KG1 (cell line): ENCODE measurements around the gene NT5DC3.
"Not testable (repeated sequence)": the region's sequence is repeated elsewhere in the genome, so short reads cannot be mapped to it uniquely, and the experiment has no call there.

ENCODE experiments used
- DNase-seq: peaks from one replicate; lab custom pipeline; 2025; lab: John Stamatoyannopoulos, UW

The NT5DC3 gene

GRCh38 chr12:103855896-103856657 is 15.0 kb upstream of the NT5DC3 start:
- DNase-seq = no peak

DNA sequence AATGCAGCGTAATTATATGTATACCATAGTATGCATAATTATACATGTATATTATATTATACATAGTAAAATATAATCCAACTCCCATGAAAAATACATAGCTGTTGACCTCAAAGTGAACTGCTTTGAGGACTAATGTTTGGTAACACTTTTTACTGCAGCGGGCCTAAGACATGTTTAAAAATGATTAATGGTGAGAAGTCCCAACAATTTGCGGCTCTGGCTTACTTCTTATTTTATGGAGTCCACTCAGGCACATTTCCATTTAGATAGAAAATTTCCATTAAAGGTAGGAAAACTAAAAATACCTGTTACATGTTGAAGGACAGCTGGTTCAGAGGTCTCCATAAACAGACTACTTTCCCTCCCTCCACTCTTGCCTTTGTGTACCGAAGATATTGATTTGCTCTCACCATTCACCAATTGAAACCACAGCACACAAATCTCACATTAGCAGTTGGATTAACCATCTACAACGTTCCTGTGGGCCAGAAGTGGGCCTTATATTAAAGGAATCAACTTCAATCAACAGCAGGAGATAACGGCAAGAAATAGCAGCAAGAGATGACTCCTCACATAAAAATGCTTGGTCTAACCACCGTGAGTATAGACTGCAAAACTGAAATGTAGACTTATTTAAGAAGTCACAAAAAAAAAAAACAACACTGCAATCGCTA is 14.1 kb upstream of the NT5DC3 start:
- no peak for DNase-seq

GRCh38 chr12:103854372-103854973 is 13.4 kb upstream of the NT5DC3 start:
- DNase-seq = no peak

DNA sequence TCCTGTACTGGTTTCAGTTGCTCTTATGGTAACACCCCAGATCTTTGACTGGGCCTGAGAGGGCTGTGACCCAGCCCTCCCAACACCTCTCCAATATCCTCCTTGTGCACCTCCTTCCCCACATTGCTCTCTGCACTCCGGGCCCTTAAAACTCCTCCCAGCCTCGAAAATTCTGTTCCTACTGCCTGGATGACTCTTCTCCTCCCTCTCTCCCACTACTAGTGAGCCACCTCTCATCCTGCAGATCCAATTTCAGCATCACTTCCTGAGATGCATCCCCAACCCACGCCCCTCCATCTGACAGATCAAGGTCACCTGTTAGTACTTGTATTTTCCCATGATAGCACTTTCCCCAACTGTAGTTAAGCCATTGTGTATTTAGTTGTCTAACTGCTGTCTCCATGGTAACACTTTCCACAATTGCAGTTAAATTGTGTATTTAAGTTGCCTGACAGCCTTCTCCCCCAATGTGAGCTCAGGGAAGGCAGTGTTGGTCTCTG is 11.5 kb upstream of the NT5DC3 start:
- no peak for DNase-seq

GRCh38 chr12:103851127-103851526 is 10.1 kb upstream of the NT5DC3 start:
- no peak for DNase-seq

DNA sequence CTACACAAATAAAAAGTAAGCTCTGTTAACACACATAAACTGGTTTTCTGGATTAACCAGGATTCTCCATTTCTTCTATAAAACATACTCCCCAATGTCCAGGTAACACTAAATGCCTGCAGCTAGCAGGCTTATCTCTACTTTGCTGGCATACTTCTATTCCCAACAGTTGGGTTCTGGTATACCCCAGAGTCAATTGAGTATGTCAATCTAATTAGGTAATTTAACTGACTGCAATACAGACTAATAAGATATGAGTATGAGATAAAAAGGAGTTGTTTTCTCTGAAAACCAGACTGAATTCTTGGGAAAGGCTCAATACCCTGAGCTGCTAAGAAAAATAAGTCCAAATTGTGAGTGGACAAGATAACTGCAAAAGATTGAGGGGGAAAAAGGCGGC is 9.4 kb upstream of the NT5DC3 start:
- DNase-seq = no peak

- no peak for DNase-seq
Observed at GRCh38 chr12:103848917-103849491, 8.0 kb upstream of the NT5DC3 start.

DNA sequence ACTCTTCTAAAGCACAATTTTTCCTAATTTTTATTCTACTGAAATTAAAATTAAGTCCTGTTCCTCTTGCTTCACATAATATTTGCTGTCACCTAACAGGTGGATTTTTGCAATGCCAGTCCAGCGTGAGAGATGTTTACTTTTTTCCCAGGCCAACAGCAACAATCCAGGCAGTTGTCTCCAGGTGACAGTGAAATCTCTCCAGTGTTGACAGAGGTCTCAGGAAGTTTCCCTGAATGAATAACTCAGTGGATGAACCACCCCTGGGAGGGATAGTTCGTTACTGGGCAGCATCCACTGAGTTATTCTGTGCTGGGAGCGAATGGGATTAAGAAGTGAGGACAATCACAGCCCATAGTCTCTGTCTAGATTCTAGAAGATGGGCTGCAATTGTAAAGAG is 7.1 kb upstream of the NT5DC3 start:
- no peak for DNase-seq

DNA sequence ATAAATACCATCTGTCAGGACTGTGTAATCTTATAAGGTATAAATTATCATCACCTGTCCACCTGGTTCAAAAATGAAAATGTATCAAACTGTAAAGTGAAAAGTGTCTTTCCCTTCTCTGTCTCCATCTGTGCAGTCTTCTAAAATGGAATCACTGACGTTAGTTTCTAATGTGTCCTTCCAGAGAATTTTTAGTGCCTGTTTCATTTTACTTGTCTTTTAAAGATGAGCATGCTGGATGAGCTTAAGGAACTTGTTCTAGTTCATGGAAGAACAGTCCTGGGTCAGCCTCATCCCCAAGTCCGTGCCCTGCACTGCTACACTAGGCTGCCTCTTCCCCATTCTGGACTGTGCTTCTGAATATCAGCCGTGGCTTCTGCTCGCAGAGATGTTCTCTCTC is 5.4 kb upstream of the NT5DC3 start:
- no peak for DNase-seq

DNA sequence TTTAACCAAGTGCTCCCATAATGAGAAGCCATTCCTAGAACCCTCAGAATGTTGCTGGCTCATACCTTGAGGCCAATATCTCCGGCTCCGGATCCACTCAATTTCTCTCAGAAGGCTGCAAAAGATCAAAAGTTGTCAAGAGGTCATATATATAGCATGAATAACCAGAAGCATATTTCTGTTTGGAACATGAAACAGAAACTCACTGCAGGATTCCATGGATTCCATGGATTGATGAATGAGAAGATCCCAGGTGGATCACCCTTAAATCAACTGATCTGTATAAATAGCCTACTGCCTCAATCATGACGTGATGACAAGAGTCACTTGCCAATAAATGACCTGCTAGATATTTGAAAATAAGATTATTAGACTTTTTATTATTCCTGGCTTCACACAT is 3.3 kb upstream of the NT5DC3 start:
- no peak for DNase-seq

- no peak for DNase-seq
Observed at GRCh38 chr12:103841690-103842584, 903 bp upstream of the NT5DC3 start.

- no peak for DNase-seq
Observed at GRCh38 chr12:103840462-103840875, 565 bp downstream of the NT5DC3 start.

DNA sequence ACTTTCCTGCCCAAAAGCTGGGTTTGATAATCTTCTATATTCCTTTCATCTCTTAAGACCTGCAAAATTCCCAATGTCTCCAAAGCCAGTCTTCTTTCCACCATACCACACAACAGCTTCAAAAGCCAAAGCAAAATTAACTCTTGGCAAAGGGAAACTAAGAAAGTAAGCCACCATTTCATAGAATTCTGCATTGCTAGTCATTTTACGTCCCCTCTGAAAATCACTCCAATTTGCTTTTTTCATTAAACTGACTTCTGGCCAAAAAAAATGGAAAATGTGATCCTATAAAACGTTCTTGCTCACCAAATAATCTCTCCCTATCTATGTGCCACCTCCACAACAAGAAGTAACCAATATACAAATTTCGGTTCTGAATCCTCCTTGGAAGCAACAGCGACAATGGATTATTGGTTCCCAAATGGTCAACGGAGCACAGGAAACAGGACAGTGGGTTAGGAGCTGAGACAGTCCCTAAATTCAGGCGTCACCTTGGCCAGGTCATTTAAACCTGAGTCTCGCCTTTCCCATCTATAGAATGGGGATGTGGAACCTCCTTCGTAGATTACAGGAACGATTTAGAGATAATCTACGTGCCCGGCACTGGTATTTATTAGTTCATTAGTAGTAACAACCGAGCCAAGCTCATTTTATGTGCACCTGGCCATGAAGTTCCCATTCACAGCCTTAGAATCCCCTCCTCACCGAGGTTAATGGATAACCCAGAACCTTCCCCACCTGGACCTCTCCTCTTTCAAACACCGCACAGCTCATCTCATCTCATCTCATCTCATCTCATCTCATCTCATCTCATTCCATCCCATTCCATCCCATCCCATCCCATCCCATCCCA is 1.2 kb downstream of the NT5DC3 start:
- DNase-seq = no peak

DNA sequence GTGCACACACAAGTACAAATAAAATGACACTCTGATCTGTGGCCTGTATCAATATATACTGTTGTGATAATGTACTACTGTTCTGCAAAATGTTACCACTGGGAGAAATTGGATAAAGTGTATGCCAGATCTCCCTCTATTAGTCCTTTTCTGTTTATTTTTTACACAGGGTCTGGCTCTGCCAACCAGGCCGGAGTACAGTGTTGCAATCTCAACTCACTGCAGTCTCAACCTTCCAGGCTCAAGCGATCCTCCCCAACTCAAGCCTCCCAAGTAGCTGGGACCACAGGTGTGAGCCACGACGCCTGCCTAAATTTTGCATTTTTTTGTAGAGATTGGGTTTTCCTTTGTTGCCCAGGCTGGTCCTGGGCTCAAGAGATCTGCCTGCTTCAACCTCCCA is 1.9 kb downstream of the NT5DC3 start:
- no peak for DNase-seq

GRCh38 chr12:103838254-103838914 is 2.6 kb downstream of the NT5DC3 start:
- no peak for DNase-seq

DNA sequence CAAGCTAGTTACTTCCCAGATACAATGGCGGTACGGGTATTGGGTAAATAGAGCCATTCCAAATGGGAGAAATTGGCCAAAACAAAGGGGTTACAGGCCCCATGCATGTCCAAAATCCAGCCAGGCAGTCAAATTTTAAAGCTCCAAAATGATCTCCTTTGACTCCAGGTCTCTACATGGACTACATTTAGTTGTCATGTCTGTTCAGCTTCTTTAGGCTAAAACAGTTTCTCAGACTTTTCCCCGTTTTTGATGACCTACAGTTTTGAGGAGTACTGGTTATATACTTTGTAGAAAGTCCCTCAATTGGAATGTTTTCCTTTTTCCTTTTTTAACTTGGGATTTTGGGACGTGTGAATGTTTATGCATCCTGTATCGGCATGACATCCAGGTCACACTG is 4.7 kb downstream of the NT5DC3 start:
- no peak for DNase-seq

DNA sequence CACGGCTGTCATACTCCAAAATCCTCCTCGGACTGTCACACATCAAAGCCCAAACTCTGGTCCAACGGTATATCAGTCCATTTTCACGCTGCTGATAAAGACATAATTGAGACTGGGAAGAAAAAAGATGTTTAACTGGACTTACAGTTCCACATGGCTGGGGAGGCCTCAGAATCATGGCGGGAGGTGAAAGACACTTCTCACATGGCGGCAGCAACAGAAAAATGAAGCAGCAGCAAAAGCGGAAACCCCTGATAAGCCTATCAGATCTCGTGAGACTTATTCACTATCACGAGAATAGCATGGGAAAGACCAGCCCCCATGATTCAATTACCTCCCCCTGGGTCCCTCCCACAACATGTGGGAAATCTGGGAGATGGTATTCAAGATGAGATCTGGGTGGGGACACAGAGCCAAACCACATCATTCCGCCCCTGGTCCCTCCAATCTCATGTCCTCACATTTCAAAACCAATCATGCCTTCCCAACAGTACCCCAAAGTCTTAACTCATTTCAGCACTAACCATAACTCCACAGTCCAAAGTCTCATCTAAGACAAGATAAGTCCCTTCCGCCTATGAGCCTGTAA is 5.2 kb downstream of the NT5DC3 start:
- not testable (repeated sequence) for DNase-seq

DNA sequence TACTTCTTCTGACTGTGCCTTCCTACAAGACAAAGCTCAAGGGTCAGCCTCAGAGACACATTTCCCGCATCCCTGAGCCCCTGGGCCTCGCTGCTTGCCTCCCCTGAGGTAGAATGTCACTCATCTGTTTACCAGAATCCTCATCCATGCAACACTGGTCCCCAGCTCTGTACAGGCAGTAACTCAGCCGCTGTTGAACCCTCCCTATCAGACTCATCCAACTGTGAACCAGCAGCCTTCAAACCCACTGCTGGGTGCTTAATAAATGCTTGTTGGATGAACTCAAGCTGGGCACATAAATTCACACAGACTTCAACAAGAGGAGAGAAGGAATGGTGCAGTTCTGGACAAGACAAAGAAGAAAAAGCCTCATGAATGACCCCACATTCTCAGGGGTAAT is 6.1 kb downstream of the NT5DC3 start:
- no peak for DNase-seq

- no peak for DNase-seq
Observed at GRCh38 chr12:103833891-103834290, 7.1 kb downstream of the NT5DC3 start.
